ENCODE results near the gene GNB5.
A peak's percentile ranks its signal among the peaks of the same experiment; 100 is the strongest.

The GNB5 gene

DNA sequence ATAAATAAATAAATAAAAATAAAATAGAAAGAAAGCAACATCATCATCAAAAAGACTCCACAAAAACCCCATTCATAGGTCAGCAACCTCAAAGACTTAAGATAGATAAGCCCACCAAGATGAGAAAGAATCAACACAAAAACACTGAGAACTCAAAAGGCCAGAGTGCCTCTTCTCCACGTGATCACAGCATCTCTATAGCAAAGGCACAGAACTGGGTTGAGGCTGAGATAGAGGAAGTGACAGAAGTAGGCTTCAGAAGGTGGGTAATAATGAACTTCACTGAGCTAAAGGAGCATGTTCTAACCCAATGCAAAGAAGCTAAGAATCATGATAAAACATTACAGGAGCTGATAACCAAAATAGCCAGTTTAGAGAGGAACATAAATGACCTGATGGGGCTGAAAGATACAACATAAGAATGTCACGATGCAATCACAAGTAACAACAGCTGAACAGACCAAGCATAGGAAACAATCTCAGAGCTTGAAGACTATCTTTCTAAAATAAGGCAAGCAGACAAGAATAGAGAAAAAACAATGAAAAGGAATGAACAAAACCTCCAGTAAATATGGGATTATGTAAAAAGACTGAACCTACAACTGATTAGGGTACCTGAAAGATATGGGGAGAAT, 26.4 kb downstream of the GNB5 start:
- no peak for DNase-seq

DNA sequence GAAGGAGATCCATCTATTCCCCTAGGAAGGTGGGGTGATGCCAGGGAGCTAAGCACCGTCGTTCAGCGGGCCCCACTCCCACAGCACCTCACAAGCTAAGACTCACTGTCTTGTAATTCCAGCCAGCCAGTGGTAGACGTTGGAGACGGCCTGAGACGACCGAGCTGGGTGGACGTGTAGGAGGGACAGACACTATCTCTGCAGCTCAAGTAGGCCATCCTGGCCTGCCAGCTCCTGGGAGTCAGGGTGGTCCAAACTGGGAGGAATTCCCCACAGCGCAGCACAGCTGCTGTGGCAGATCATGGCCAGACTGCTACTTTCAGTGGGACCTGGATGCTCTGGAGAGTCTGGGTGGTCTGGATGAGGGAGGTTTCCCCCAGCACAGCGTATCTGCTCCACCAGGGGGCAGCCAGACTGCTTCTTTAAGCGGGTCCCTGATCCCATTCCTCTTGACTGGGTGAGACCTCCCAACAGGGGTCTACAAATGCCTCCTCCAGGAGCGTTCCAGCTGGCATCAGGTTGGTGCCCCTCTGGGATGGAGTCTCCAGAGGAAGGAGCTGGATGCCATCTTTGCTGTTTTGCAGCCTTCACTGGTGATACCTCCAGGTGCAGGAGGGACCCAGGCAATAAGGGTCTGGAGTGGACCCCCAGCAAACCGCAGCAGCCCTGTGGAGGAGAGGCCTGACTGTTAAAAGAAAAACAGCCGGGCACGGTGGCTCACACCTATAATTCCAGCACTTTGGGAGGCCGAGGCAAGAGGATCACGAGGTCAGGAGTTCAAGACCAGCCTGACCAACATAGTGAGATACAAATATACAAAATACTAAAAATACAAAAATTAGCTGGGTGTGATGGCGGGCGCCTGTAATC, 27.6 kb downstream of the GNB5 start:
- DNase-seq = peak; percentile 20

DNA sequence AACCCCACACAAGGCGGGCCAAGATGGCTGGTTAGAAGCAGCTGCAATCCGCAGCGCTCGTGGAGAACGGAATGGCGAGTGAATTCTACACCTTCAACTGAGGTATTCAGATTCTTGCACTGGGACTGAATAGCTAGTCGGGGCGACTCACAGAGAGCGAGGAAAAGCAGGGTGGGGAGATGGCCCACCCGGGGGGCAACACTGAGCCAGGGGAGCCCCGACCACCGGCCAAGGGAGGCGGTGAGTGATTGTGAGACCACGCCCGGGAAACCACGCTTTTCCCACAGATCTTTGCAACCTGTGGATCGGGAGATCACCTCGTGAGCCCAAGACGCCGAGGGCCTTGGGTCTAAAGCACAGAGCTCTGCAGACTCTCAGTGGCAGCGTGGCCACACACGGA, 28.3 kb downstream of the GNB5 start:
- no peak for DNase-seq

DNA sequence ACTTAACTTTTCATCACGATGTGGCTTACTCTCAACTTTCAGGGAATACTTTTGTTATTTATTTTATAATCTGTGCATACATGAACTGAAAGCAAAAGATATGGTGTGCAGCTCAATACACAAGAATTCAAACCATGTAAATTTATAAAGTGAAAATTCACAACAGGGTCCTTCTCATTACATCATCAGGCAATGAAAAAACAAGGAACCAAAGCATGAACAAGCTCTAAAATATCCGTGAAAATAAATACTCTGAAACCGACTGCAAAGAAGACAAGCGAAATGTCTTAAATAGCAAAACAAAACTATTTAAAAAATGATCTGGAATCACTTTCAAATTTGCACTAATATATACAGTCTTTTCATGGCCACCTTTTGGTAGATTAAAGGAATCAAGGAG, 28.9 kb downstream of the GNB5 start:
- DNase-seq = no peak

DNA sequence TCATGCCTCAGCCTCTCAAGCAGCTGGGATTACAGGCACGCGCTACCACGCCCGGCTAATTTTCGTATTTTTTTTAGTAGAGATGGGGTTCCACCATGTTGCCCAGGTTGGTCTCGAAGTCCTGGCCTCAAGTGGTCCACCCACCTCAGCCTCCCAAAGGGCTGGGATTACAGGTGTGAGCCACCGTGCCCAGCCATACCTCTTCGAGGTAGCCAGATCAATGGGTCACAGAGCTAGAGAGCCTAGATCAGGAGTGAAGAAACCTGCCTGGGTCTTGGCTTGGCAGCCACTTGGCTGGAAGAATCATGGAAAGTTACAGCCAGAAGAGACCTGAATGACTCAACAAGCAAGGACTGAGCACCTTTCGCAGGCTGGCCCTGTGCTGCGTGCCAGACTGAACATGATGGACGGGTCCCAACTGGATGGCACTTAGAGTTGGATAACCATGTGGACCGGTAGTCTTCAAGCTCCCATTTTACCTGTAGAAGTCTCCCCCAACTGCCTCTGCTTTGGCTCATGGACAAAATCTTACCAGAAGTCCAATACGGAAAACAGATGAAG, 29.7 kb downstream of the GNB5 start:
- no peak for DNase-seq

DNA sequence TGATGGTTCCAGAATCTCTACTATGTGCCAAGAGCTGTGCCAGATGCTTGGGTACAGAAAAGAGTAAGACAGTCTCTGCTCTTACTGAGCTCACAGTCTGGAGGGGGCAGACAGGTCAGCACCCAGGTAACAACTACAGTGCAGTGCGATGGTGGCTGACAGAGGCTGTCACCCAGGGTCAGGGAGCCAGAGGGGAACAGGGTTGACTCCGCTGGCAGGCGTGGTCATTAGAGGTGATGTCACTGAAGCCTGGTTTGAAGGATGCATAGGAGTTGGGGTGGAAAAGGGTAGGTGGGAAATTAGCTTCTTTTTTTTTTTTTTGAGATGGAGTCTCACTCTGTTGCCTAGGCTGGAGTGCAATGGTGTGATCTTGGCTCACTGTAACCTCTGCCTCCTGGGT, 31.5 kb downstream of the GNB5 start:
- no peak for DNase-seq

DNA sequence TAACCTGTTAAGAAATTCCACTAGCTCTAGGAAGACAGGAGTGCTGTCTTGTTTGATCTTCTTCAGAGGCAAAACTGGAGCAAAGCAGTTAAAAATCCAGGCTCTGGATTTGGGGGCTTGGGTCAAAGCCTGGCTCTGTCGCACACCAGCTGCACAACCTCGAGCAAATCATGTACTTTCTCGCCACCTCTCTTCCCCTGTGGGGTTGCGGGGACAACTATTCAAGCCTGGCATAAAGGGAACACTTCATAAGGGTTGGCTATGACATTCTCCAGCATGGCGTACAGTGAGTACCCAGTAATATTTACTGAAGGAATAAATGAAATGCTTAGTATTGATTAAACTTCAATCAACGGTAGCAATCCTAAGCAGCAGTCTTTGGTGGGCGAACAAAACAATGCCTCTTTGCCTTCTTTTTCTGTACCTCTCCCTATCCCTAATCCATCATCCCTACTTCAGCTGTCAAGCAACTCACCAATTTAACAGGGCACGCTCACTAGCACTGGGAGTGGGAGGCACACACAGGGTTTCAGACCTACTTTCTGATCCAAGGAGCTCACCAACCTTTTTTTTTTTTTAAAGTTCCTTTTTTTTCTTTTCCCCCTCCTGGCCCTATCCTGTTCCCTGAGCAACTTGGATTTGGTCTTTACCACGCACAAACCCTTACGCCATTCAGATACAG, 33.0 kb downstream of the GNB5 start:
- DNase-seq = no peak

DNA sequence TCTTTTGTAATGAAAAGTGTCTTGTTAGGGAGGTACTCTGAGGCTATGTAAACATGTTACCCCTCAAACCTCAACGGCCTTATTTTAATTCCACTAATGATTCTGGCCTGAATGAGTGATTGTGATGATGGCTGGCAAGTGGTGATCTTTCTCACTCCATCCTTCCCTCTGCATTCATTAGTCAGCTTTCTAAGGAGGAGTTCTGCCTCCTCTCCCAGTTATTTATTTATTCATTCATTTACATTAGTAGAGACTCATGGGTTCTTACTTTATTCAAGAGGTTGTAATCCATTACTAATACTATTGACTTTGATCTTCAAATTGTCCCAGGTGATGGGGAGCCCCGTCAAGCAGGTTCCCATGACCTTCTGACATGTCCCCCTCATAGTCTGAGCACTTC, 35.3 kb downstream of the GNB5 start:
- DNase-seq = no peak

DNA sequence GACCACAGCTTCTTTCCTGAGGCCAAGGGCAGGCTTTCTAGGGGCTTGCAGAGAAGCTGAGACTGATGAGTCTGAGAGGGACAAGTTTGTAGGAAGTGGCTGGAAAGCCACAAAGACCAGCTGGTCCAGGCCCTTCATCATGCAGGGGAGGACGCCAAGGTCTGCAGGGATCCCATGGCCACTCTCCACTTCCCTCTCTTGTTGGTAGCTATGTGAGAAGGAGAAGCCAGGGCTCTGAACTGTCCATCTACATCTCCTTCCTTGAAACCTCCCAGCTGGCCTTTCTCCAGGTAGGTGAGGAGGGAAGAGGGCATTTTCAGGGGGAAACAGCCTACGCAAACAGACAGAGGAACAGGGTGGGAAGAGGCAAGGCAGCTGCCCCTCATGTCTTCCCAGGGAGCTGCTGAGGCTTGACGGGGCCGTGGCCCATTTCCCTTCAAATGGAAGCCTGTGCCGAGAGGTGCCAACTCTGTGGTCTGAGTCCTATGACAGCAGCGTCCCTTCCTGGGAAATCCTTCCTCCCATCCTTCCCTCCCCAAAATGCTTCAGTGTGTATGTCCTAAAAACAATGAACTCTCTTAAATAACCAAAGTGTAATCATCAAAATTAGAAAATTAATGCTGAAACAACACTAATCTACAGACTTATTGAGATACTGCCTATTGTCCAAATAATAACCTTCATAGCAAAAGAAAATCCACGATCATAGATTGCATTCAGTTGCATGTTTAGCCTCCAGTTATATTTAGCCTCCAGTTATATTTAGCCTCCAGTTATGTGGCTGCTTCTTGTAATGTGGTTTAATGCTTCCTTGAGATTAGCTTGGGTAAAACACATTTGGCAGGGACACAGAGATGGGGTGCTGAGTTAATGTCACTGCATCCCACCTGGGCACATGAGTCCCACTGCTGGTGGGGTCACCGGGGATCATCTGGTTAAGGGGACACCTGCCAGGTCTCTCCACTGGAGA, 36.0 kb downstream of the GNB5 start:
- no peak for DNase-seq

DNA sequence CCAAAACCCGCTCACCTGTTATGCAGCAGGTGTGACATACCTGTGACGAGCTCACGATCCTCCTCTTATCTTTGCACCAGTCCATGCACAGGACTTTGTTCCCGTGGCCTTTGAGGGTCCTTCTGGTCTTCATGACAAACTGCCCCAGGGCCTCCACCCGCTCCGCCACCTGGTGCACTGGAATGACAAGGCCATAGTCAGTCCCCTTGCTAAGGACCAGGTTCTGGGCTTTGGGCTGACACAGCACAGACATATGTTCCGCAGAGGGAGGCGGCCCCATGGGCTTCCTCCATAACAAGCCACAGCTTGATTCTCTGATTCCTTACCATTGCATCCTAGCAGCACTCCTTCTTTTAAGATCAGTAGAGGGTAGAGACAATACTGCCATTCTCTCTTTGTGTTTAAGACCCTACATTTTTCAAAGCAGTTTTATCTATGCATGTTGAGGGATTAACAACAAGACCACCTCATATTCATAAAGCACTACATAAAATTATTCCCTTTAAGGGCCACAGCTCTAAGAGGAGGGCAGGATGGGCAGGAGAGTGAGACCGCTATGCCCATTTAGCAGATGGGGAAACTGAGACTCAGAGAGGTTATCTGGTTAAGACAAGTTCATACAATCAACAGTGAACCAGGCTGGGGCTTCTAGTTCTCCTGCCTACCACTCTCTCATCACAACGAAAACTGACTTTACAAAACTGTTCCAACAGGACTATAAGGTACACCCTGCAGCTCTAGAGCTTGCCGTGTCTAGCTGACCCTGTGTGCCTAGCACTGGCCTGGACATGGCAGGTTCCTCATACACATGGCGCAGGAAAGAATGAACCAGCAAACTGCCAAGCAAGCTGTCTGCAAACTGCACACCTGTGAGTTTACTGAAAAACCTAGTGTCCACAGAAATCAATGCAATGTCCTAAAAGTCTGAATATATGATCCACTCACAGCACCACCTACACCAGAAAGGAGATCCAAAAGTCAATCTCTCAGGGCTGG, 37.0 kb downstream of the GNB5 start:
- DNase-seq = no peak

DNA sequence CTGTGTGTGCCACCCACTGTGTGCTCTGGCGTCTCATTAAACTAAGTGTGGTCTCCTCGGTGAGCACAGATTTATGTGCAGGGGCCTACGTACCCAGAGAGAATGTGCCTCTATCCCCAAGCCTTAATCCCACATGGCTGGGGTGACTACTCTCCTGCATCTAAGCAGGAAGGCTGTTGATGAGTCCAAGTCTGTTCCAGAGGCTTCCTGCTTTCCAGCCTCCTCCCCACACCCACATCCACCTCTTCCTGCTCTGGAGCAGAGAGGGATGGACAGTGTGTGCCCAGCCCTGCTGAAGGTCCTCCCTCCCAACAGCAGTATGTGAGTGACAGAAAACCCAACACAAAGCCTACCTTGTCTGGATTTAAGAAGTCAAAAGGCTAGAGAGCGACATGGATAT, 39.8 kb downstream of the GNB5 start:
- DNase-seq = no peak

DNA sequence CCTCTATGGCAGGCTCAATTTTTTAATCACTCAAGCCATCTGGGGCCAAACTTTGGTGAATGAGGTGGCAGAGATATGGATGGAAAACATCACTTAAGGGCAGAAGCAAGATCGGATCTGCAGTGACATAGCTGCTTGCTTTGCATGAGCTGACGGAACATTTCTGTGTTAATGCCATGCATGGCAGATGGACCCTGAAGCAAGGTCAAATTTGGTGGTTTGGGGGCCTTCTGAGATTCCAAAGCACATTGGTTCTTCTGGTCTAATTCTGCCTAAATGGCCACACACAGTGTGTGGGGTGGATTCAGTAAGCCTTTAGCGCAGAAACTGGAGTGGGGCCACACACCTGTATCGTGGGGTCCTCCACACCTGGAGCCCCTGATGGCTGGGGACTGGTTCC, 40.3 kb downstream of the GNB5 start:
- DNase-seq = no peak

DNA sequence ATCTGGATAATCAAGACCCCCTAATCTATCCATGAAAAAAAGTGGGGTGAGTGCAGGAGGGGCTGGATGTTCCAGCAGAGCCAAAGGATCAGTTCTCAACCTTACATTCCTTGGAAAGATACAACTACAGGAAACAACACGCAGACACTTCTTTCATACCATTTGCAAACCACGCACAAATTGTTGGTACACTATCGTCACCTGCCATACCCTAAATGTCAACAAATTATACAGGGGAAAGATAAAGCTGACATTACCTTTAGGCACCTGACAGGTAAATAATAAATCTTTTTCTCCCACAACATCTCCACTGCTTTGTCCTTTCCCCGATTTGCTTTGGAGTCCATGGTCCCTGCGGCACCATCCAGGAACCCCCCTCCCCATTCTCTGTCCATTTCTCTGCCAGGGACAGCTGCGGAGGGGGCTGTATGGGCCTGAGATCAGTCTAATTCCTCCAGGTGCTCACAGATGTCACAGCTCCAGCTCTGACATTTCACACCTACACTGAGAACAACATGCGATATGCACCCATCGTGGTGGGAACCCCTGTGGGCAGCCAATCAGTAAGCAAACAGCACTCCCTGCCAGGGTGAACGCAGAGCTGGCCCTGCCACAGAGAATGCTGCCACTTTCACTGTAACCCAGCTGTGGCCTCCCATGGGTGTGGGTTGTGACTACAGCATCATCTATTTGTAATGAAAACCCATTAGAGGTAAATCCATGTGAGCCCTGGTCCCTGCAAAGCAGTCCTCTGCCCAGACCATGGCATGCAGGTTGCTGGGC, 41.0 kb downstream of the GNB5 start:
- DNase-seq = no peak

DNA sequence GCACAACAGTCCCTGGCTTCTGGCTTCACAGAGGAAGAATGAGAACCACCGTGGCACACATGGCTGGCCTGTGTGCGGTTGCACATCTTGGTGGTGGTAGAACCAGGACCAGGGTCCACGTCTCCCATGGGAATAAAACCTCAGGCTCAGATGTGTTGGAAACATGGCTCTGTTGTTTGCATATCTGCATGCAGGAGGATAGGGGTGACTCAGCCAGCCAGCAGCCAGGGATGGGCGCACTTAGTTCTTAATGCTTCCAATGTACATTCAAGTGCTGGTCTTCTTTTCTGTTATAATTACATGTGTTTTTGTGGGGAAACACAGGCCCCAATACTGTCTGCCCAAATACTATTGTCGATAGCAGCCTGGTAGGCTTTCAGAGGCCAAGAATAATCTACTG, 42.8 kb downstream of the GNB5 start:
- DNase-seq = no peak

DNA sequence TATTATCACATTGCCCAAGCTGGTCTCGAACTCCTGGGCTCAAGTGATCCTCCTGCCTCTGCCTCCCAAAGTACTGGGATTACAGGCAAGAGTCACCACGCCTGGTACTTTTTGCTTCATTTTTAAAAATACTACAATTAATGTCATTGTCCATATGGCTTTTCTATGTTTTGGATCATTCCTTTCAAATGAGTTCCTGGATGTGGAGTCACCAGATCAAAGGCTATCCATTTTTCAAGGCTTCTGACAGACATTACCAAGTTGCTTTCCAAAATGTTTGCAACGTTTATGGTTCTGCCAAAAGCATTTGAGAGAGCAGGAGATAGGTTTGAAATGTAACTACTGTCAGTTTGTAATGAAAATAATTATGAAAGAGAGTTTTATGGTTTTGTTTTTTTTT, 44.4 kb downstream of the GNB5 start:
- DNase-seq = no peak

DNA sequence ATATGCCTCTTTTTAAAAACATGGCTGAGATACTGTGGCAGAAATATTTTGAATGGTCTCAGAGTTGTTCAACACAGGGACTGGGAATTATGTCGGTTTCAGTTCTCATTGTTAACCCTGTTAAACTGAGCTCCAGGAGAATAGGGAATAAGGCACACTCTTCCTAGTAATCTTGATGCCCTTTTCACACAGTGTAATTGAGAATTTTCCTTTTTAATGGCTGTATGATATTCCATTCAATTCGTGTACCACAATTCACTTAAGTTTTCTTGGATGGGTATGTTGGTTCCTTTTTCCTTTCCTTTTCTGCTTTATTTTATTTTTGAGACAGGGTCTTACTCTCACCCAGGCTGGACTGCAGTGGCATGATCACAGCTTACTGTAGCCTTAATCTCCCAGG, 44.9 kb downstream of the GNB5 start:
- DNase-seq = no peak

DNA sequence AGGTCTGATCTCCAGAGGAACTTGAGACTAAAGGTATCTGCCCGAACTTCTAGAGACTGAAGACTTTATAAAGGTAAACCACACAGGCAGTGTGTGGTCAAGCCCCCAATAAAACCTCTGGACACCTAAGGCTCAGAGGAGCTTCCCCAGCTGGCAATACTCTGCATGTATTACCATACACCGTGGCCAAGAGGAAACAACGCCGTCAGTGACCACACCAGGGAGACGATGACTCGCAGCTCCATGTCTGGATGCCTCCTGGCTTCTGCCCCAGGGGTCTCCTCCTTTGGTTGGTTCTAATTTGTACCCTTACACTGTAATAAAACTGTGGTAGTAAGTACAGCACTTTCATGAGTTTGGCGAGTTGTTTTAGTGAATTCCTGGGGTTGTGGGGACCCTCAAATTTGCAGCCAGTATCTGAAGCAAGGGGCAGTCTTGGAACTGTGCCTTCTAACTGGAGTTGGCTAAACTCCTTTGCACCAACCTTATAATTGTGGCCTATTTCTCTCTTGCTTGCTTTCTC, 46.5 kb downstream of the GNB5 start:
- DNase-seq = no peak

DNA sequence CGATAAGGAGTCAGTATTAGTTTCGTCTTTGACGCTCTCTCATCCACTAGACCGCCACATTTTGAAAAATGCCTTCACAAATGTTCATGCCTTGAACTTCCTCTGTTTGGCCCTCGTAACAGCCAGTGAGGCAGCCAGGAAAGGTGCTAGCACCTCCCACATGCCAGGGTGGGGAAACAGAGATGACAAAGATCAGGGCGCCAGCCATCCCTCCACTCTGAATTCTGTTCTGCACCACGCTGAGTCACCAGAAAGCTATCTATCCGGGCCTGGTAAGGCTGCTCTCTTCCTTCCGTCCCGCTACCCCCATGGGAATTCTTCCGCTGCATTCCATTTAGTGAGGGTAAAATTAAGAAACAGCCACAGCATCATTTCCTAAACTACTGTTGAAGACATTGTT, 47.3 kb downstream of the GNB5 start:
- no peak for DNase-seq

DNA sequence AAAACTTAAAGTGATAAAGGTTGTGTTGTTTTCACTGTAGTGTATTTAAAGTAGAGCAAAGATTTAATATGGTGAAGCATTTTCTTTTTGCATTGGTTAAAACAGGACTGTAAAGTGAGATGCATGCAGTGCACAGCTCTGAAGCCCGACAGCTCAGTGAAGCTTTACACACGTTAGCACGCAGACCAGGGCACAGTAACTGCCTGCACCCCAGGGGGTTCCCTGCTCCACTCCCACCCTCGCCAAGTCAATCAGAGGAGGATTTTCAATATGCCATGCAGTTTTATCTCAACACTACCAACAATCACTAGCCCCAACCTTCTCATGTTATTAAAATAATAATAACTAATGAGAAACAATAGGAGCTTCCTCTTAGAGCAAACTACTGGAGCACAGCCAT, 50.5 kb downstream of the GNB5 start:
- DNase-seq = no peak
